Ishikawa (cell line): Measurements from ENCODE around the gene GJD4.

Experiments
- CEBPB ChIP-seq: IDR thresholded peaks from 2 replicates; pipeline ENCODE4 v1.6.1; 2012
- CREB1 ChIP-seq: IDR thresholded peaks from 2 replicates; pipeline ENCODE4 v1.6.1; 2012; ENCODE audit warnings: low read depth
- EGR1 ChIP-seq: IDR thresholded peaks from 2 replicates; pipeline ENCODE4 v1.6.1; 2012
- EP300 ChIP-seq: IDR thresholded peaks from 2 replicates; pipeline ENCODE4 v1.6.1; 2012; ENCODE audit warnings: borderline replicate concordance
- FOXM1 ChIP-seq: IDR thresholded peaks from 2 replicates; pipeline ENCODE4 v1.6.1; 2012; ENCODE audit warnings: low read depth, borderline replicate concordance
- NFIC ChIP-seq: IDR thresholded peaks from 2 replicates; pipeline ENCODE4 v1.6.1; 2012
- RAD21 ChIP-seq: IDR thresholded peaks from 2 replicates; pipeline ENCODE4 v1.6.1; 2012; ENCODE audit warnings: low read depth
- TAF1 ChIP-seq: IDR thresholded peaks from 2 replicates; pipeline ENCODE4 v1.6.1; 2012; ENCODE audit warnings: low read depth, mild to moderate bottlenecking
- TCF12 ChIP-seq: IDR thresholded peaks from 2 replicates; pipeline ENCODE4 v1.6.1; 2012; ENCODE audit warnings: low read depth
- TEAD4 ChIP-seq: IDR thresholded peaks from 2 replicates; pipeline ENCODE4 v1.6.1; 2012
- YY1 ChIP-seq: IDR thresholded peaks from 2 replicates; pipeline ENCODE4 v1.6.1; 2012; ENCODE audit warnings: low read depth
- ZBTB7A ChIP-seq: IDR thresholded peaks from 2 replicates; pipeline ENCODE4 v1.6.1; 2012; ENCODE audit warnings: low read depth
- TF ChIP-seq, protein P1 (sequence below): IDR thresholded peaks from 2 replicates; pipeline ENCODE4 v1.6.1; 2012
- TF ChIP-seq, protein P2 (sequence below): IDR thresholded peaks from 2 replicates; pipeline ENCODE4 v1.6.1; 2012; ENCODE audit warnings: low read depth, mild to moderate bottlenecking
- TF ChIP-seq, protein P3 (sequence below): IDR thresholded peaks from 2 replicates; pipeline ENCODE4 v1.6.1; 2012

Gene GJD4, protein sequence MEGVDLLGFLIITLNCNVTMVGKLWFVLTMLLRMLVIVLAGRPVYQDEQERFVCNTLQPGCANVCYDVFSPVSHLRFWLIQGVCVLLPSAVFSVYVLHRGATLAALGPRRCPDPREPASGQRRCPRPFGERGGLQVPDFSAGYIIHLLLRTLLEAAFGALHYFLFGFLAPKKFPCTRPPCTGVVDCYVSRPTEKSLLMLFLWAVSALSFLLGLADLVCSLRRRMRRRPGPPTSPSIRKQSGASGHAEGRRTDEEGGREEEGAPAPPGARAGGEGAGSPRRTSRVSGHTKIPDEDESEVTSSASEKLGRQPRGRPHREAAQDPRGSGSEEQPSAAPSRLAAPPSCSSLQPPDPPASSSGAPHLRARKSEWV

DNA sequence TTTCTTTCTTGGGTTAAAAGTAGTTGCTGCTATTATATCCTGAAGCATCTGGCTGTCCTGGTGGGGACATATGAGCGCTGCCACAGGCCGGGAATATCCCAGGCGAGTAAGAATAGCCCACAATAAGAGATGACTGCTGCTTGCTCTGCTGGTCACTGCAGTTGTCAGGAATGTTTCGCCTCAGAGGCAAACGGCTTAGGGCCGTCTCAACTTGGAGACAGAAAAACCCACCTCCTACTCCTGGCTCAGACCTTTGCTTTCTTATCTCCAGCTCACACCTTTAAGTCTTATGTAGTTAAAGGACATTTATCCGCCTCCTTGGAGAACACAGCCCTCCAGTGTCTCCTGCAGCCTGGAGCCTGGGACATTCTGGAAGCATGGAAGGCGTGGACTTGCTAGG, at the start of gene GJD4:
Gene GJD4 (plus strand): TSS at position 151 of the 400 bp plus-strand sequence. CDS start 227 bp downstream, at position 378.
- TF ChIP-seq TAF1 (no peak), EP300 (no peak), CEBPB (no peak), FOXM1 (no peak), TEAD4 (no peak), CREB1 (no peak), TCF12 (no peak), ZBTB7A (no peak), RAD21 (no peak), NFIC (no peak), EGR1 (no peak), YY1 (no peak)
- TF ChIP-seq, protein P1, sequence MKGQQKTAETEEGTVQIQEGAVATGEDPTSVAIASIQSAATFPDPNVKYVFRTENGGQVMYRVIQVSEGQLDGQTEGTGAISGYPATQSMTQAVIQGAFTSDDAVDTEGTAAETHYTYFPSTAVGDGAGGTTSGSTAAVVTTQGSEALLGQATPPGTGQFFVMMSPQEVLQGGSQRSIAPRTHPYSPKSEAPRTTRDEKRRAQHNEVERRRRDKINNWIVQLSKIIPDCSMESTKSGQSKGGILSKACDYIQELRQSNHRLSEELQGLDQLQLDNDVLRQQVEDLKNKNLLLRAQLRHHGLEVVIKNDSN = no peak
- TF ChIP-seq, protein P2, sequence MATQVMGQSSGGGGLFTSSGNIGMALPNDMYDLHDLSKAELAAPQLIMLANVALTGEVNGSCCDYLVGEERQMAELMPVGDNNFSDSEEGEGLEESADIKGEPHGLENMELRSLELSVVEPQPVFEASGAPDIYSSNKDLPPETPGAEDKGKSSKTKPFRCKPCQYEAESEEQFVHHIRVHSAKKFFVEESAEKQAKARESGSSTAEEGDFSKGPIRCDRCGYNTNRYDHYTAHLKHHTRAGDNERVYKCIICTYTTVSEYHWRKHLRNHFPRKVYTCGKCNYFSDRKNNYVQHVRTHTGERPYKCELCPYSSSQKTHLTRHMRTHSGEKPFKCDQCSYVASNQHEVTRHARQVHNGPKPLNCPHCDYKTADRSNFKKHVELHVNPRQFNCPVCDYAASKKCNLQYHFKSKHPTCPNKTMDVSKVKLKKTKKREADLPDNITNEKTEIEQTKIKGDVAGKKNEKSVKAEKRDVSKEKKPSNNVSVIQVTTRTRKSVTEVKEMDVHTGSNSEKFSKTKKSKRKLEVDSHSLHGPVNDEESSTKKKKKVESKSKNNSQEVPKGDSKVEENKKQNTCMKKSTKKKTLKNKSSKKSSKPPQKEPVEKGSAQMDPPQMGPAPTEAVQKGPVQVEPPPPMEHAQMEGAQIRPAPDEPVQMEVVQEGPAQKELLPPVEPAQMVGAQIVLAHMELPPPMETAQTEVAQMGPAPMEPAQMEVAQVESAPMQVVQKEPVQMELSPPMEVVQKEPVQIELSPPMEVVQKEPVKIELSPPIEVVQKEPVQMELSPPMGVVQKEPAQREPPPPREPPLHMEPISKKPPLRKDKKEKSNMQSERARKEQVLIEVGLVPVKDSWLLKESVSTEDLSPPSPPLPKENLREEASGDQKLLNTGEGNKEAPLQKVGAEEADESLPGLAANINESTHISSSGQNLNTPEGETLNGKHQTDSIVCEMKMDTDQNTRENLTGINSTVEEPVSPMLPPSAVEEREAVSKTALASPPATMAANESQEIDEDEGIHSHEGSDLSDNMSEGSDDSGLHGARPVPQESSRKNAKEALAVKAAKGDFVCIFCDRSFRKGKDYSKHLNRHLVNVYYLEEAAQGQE = no peak

DNA sequence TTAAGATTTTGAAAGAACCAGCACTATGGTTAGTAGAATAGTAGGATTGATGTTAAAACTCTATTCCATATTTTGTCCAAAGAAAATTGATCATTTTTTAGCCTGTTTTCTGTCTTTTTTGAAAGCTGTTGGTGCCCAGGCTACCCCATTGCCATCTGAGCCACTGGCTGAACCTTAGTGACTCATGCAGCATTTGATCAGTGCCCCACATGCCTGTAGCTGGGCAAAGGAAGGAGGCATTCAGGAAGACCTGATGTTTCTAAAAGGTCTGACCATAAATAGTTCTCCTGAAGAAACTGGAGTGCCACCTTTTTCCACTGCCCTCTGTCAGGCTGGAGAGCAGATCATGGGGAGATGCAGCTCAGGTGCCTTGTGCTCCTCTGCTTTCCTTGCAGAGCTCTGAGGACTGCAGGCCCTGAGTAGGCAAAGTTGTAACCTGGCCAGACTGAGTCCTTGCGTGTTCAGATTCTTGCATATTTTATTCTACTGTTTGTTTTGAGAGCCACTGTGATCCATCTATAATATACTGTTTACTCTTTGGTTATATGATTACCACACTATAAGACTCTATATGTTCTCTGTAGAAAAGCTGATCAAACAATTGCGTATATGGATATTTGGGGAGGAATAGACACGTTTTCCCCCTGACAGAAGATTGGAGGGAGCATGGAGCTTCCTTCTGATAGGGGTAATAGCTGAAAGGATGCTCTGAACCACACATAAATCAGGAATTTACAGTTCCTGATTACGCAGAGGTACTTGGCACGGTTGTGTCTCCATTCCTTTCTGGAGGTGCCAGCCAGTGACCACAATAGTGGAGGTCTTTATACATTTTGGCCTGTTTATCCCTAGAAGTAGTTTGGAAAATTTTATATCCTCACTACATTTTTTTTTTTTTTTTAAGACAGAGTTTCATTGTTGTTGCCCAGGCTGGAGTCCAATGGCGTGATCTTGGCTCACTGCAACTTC, 48.9 kb upstream of the GJD4 start:
- TF ChIP-seq TEAD4 (no peak), EGR1 (no peak), CEBPB (no peak), CREB1 (no peak), YY1 (no peak), RAD21 (no peak), TCF12 (no peak), ZBTB7A (no peak), NFIC (no peak), TAF1 (no peak), EP300 (no peak), FOXM1 (no peak)
- TF ChIP-seq, protein P1 = no peak
- TF ChIP-seq, protein P2 = no peak
- TF ChIP-seq, protein P3, sequence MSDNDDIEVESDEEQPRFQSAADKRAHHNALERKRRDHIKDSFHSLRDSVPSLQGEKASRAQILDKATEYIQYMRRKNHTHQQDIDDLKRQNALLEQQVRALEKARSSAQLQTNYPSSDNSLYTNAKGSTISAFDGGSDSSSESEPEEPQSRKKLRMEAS = no peak

DNA sequence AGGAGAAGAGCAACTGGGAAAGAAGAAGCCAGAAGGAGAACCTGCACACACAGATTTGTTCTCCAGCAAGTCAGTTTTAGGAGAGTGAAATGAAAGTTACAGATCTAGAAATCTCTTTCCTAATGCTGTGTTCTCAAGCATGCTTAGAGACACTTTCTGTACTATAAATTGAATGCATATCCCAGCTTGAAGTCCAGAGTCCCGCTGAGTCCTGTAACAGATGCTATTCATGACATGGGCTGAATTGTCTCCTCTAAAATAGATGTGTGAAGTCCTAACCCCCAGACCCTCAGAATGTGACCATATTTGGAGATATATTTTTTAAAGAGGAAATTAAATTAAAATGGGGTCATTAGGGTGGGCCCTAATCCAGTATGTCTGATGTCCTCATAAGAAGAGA, 46.9 kb upstream of the GJD4 start:
- TF ChIP-seq CREB1 = no peak
- TF ChIP-seq, protein P1 = no peak
- TF ChIP-seq RAD21 = no peak

DNA sequence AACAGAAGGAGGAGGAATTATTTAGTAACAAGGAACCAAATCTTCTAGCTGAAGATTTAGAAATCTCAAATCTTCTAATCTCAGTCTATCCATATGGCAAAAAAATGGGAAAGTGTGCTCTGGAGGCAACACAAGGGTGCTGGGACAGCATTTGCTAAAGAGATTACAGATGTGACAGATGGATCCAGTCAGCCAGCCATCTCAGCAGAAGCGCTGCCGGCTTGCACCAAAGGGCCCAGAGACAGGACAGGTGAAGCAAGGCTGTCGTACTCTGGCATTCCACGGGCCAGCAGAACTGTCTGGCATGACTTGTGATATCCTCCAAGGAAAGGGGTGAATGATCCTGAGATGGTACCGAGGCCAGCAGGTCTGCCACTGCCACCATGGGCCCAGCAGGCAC, 45.7 kb upstream of the GJD4 start:
- TF ChIP-seq NFIC (no peak), CREB1 (no peak), FOXM1 (no peak), TCF12 (no peak), TEAD4 (no peak), ZBTB7A (no peak), EP300 (no peak), CEBPB (no peak), RAD21 (no peak), EGR1 (no peak), TAF1 (no peak), YY1 (no peak)
- TF ChIP-seq, protein P1 = no peak
- TF ChIP-seq, protein P3 = no peak
- TF ChIP-seq, protein P2 = no peak
